HG03135 (cell line): ENCODE measurements around the gene PLEKHB1.
"Not testable (repeated sequence)": the region's sequence is repeated elsewhere in the genome, so short reads cannot be mapped to it uniquely, and the experiment has no call there.

Source experiments
- ATAC-seq: cut with Tn5 transposase; IDR thresholded peaks from one replicate; pipeline ENCODE4 v1.9.1; 2021; ENCODE audit warnings: mild to moderate bottlenecking, moderate library complexity; ENCODE audit not compliant: unreplicated experiment

Gene PLEKHB1

GRCh38 chr11:73671701-73672100 lies 25.3 kb downstream of the PLEKHB1 start:
- no peak for ATAC-seq

- ATAC-seq, result not testable (repeated sequence)
Measured at GRCh38 chr11:73676552-73676951, 30.2 kb downstream of the PLEKHB1 start.

- no peak for ATAC-seq
Measured at GRCh38 chr11:73680687-73681086, 34.3 kb downstream of the PLEKHB1 start.

- no peak for ATAC-seq
Measured at GRCh38 chr11:73693899-73694525, 47.6 kb downstream of the PLEKHB1 start.

- no peak for ATAC-seq
Measured at GRCh38 chr11:73705053-73705452, 58.7 kb downstream of the PLEKHB1 start.

- no peak for ATAC-seq
Measured at GRCh38 chr11:73710964-73711363, 64.6 kb downstream of the PLEKHB1 start.
